Lower leg skin (tissue), 4 donors: ENCODE results near the gene XPR1. TPM values are rescaled to one million over a fixed set of nuclear protein-coding genes. Genes with fewer than 3 reads are reported as not detected.

Experiments used
- DNase-seq, 2 donors: peaks; one replicate each; pipeline ENCODE4 v3.0.0-alpha.2; 2019; ENCODE audit warnings: low spot score in 2 of 2
- H3K4me3 ChIP-seq: fragments of 200-600 bp; sonication (generic); 2 replicates; pipeline ENCODE4 v1.5.1; 2017; ENCODE audit warnings: mild to moderate bottlenecking, low read depth; ENCODE audit not compliant: poor library complexity, severe bottlenecking
- POLR2A ChIP-seq, 2 donors: fragments of 450-650 bp; IDR thresholded peaks; one replicate each; pipeline ENCODE4 v1.6.1; 2016 to 2017; ENCODE audit warnings: antibody characterized with exemption in 2 of 2, mild to moderate bottlenecking in 1 of 2, moderate library complexity in 1 of 2
- WGBS, 2 donors: methylation state at CpG; one replicate each; pipeline ENCODE4 v1.1.5; 2018; 5-methylcytosine and 5-hydroxymethylcytosine counted together
- intact Hi-C: fragments of 100-400 bp; cut with DNase I; formaldehyde crosslinking; loops from one replicate; pipeline ENCODE4 v1.15.0; 2023; ENCODE audit warnings: low total_unique reads
- total RNA-seq, 4 donors: library from RNA; depleted of rRNA; stranded (reverse); fragments of >200 nt; gene quantifications; one replicate each; pipeline ENCODE4 v1.1.0, GENCODE V29; 2016
- TF ChIP-seq, protein P1 (sequence below), 3 donors: fragments of 450-650 bp; IDR thresholded peaks; one replicate each; pipeline ENCODE4 v1.5.1; 2016; ENCODE audit warnings: antibody characterized with exemption in 3 of 3, mild to moderate bottlenecking in 3 of 3, moderate library complexity in 2 of 3

XPR1 gene
- total RNA-seq, 4 donors from 2014 or later = 10.1 to 25.4 (median 14.1) TPM

DNA sequence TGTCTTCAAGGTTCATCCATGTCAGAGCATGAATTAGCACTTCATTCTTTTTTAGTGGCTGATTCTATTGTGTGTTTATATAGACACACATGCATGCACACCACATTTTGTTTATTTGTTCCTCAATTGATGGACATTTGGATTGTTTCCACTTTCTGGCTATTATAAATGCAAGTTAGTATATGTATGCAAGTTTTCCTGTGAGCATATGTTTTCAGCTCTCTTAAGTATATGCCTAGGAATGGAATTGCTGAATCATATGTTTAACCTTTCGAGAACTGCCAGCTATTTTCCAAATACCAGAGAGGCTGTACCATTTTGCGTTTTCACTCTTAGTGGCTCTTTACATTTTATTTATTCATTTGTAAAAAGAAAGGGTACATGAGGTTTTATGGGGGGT is 171.0 kb downstream of the XPR1 start:
- no peak for DNase-seq
- intact Hi-C loops = no loop called here
- 97% methylated on average over 2 of the region's 2 CpGs for WGBS, 2 donors

GRCh38 chr1:180805316-180805715 is 173.5 kb downstream of the XPR1 start:
- TF ChIP-seq, protein P1, sequence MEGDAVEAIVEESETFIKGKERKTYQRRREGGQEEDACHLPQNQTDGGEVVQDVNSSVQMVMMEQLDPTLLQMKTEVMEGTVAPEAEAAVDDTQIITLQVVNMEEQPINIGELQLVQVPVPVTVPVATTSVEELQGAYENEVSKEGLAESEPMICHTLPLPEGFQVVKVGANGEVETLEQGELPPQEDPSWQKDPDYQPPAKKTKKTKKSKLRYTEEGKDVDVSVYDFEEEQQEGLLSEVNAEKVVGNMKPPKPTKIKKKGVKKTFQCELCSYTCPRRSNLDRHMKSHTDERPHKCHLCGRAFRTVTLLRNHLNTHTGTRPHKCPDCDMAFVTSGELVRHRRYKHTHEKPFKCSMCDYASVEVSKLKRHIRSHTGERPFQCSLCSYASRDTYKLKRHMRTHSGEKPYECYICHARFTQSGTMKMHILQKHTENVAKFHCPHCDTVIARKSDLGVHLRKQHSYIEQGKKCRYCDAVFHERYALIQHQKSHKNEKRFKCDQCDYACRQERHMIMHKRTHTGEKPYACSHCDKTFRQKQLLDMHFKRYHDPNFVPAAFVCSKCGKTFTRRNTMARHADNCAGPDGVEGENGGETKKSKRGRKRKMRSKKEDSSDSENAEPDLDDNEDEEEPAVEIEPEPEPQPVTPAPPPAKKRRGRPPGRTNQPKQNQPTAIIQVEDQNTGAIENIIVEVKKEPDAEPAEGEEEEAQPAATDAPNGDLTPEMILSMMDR (IDR thresholded peaks at IDR 0.05) = no peak
- TF ChIP-seq POLR2A (IDR thresholded peaks at IDR 0.05) = no peak
- DNase-seq = no peak
- no peak overlapping the region for H3K4me3 ChIP-seq
- intact Hi-C loops = no loop called here

More for the DNA sequence above, 171.0 kb downstream of the XPR1 start:
- no peak overlapping the region for H3K4me3 ChIP-seq
- no peak for TF ChIP-seq POLR2A (IDR thresholded peaks at IDR 0.05)
- TF ChIP-seq, protein P1 (IDR thresholded peaks at IDR 0.05) = no peak

- TF ChIP-seq, protein P1 (IDR thresholded peaks at IDR 0.05) = no peak
- no peak for TF ChIP-seq POLR2A (IDR thresholded peaks at IDR 0.05)
- WGBS, 2 donors = 95 to 99% methylated on average over 2 of the region's 2 CpGs
- H3K4me3 ChIP-seq = no peak overlapping the region
Observed at GRCh38 chr1:180811298-180811697, 179.5 kb downstream of the XPR1 start.

DNA sequence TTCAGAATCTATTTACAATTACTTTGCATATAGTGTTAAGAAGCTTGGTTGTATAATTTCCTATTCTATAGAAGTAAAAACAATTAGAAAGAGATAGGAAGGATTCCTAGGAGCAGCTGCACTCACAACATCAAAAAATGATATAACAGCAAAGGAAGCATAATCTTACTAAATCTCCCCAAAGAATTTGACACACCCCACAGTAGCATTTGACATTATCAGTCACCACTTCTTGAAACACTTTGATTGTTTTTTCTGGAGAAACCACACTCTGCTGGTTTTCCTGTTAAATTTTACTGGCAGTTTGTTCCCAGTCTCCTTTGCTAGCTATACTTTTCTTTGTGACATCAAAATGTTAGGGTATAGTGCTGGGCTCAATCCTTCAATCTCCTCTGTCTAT is 180.1 kb downstream of the XPR1 start:
- no peak for DNase-seq
- TF ChIP-seq POLR2A (IDR thresholded peaks at IDR 0.05) = no peak
- TF ChIP-seq, protein P1 (IDR thresholded peaks at IDR 0.05) = no peak
- no peak overlapping the region for H3K4me3 ChIP-seq
- intact Hi-C loops = no loop called here

More at GRCh38 chr1:180811298-180811697, 179.5 kb downstream of the XPR1 start:
- no peak for DNase-seq
- intact Hi-C loops = no loop called here

- TF ChIP-seq POLR2A (IDR thresholded peaks at IDR 0.05) = no peak
- TF ChIP-seq, protein P1 (IDR thresholded peaks at IDR 0.05) = no peak
- intact Hi-C loops = no loop called here
- DNase-seq = no peak
Observed at GRCh38 chr1:180814258-180814657, 182.4 kb downstream of the XPR1 start.

DNA sequence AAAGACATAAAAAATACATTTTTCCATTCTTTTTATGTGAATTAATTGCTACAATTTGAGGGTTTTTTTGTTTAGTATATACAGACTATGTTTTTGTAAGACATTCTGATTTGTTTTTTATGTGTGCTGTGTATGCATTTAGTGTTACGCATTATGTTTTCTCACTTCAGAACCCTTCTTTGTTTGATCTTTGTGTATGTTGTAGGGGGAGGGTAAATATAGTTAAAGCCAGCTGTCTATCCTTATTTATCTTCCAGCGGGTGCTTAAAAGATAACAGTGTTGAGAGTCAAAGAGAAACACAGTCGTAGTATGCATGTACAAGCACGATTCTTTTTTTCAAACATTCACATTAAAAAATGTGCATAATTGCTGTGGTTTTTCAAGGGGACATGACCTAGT is 183.4 kb downstream of the XPR1 start:
- no peak overlapping the region for H3K4me3 ChIP-seq
- WGBS, 2 donors = 81 to 84% methylated on average over 4 of the region's 4 CpGs
- TF ChIP-seq POLR2A (IDR thresholded peaks at IDR 0.05) = no peak
- TF ChIP-seq, protein P1 (IDR thresholded peaks at IDR 0.05) = no peak
- intact Hi-C loops = no loop called here
- DNase-seq = no peak

More at GRCh38 chr1:180814258-180814657, 182.4 kb downstream of the XPR1 start:
- no peak overlapping the region for H3K4me3 ChIP-seq
